GM21717 (cell line): ENCODE measurements around the gene PUM1.
"Not testable (repeated sequence)": the region's sequence is repeated elsewhere in the genome, so short reads cannot be mapped to it uniquely, and the experiment has no call there.

Source experiments
- ATAC-seq: cut with Tn5 transposase; IDR thresholded peaks from one replicate; pipeline ENCODE4 v1.9.1; 2021; ENCODE audit warnings: mild to moderate bottlenecking, moderate library complexity; ENCODE audit not compliant: unreplicated experiment

The PUM1 gene

GRCh38 chr1:30969903-30970302, 95.6 kb downstream of the PUM1 start:
- no peak for ATAC-seq

GRCh38 chr1:30968220-30968971, 97.1 kb downstream of the PUM1 start:
- ATAC-seq: no peak

GRCh38 chr1:30966690-30967369, 98.7 kb downstream of the PUM1 start:
- ATAC-seq: no peak

- no peak for ATAC-seq
Observed at GRCh38 chr1:30965924-30966599, 99.5 kb downstream of the PUM1 start.

GRCh38 chr1:30964706-30965105, 100.8 kb downstream of the PUM1 start:
- no peak for ATAC-seq

- ATAC-seq: no peak
Observed at GRCh38 chr1:30962609-30963508, 102.7 kb downstream of the PUM1 start.

- no peak for ATAC-seq
Observed at GRCh38 chr1:30957560-30958222, 107.8 kb downstream of the PUM1 start.

- no peak for ATAC-seq
Observed at GRCh38 chr1:30955448-30956015, 110.0 kb downstream of the PUM1 start.

GRCh38 chr1:30953685-30954084, 111.8 kb downstream of the PUM1 start:
- ATAC-seq: no peak

GRCh38 chr1:30952098-30952497, 113.4 kb downstream of the PUM1 start:
- ATAC-seq: no peak

GRCh38 chr1:30950700-30951099, 114.8 kb downstream of the PUM1 start:
- ATAC-seq: no peak

GRCh38 chr1:30950053-30950452, 115.5 kb downstream of the PUM1 start:
- no peak for ATAC-seq

- not testable (repeated sequence) for ATAC-seq
Observed at GRCh38 chr1:30949487-30949838, 116.1 kb downstream of the PUM1 start.

GRCh38 chr1:30948813-30949486, 116.6 kb downstream of the PUM1 start:
- ATAC-seq: not testable (repeated sequence)

GRCh38 chr1:30948278-30948677, 117.2 kb downstream of the PUM1 start:
- no peak for ATAC-seq

GRCh38 chr1:30947212-30947611, 118.3 kb downstream of the PUM1 start:
- ATAC-seq: no peak

- ATAC-seq: no peak
Observed at GRCh38 chr1:30942326-30942963, 123.1 kb downstream of the PUM1 start.

- no peak for ATAC-seq
Observed at GRCh38 chr1:30940541-30940940, 125.0 kb downstream of the PUM1 start.

GRCh38 chr1:30936541-30937171, 128.9 kb downstream of the PUM1 start:
- ATAC-seq: no peak
